ENCODE data around the gene C19orf25.

C19orf25 gene

DNA sequence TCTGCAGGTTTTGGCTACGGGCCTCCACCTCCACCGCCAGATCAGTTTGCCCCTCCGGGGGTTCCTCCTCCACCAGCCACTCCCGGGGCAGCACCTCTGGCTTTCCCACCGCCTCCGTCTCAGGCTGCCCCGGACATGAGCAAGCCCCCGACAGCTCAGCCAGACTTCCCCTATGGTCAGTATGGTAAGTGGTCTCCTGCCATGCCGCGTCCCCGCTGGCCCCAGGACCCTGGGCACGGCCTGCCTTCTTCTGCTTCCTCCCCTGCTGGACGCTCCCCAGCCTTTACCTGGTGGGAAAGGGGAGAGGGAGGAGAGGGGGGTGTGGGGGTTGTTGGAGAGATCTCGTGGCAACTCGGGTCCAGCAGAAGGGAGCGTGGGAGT, 46.5 kb downstream of the C19orf25 start:
- DNase-seq (ENCODE audit: low read depth) = no peak

DNA sequence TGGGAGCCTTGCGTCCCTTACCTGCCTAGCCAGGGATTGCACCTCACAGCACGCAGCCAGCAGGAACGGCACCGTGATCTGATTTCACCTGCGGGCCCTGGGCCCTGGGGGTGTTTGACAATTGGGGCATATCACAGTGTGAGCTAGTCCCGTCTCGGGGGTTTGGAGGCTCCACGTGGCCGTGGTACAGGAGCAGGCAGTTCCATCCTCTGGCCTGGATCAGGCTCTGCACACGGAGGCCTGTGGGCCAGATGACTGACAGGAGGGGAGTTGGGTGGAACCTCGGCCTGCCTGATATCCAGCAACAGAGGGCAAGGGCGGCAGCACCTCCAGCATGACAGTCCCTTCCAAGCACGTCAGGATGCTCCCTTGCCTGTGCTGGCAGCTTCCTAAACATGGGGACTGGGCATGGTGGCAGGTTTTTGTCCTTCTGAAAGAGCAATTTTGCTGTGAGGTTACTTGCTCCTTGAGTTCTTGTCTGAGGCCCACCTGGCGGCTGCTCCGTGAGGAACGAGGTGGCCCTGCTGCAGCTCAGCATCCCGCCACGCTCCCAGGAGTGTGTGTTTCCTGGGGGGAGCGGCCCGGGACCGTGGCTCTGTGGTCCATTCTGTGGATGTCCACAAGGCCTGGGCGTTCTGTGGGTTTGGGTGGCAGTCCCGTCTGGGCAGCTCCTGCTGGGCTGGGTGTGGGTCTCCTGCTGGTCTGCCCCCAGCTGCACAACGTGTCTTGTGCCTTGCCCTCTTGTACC, 47.1 kb downstream of the C19orf25 start:
- no peak for DNase-seq (ENCODE audit: low read depth)

DNA sequence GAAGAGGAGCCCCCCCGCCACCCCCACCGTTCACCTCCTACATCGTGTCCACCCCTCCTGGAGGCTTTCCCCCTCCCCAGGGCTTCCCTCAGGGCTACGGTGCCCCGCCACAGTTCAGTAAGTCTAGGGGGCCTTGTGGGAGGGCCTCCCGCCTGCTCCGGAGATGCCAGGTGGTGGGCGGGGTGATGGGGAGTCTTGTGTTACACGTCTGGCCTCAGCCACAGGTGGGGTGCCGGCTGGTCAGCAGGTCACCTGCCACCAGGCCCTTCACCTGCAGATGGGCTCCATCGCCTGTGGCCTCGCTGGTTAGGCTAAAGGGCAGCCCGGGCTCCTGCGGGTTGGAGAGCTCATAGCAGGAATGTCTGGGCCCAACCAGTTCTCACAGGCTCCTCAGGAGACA, 48.8 kb downstream of the C19orf25 start:
- no peak for DNase-seq (ENCODE audit: low read depth)

GRCh38 chr19:1429750-1430149, 49.3 kb downstream of the C19orf25 start:
- DNase-seq (ENCODE audit: low read depth) = no peak

DNA sequence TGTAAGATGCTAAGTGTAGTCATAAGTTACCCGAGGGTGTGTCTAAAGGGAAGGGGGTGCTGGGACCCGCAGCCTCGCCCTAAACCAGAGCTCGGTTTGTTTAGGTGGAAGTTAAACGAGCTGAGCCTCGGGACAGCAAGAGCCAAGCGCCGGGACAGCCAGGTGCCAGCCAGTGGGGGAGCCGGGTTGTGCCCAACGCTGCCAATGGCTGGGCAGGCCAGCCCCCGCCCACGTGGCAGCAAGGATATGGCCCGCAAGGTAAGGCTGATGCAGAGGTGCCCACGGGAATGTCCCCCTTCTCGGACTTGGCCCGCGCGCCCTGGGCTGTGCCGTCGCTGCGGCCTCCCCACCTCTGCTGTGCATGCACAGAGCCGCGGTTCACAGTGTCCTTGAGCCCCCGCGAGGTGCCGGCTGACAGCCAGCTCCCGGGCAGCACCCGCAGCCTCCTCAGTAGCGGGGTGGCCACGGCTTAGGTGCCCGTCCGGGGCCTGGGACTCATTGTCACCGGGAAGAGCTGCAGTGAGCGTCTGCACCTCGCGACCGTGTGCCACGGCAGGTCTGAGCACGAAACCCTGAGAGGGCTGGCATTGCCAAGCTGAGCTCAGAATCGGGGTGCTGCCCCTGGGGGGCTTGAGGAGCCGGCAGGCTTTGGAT, 50.1 kb downstream of the C19orf25 start:
- DNase-seq (ENCODE audit: low read depth) = no peak

DNA sequence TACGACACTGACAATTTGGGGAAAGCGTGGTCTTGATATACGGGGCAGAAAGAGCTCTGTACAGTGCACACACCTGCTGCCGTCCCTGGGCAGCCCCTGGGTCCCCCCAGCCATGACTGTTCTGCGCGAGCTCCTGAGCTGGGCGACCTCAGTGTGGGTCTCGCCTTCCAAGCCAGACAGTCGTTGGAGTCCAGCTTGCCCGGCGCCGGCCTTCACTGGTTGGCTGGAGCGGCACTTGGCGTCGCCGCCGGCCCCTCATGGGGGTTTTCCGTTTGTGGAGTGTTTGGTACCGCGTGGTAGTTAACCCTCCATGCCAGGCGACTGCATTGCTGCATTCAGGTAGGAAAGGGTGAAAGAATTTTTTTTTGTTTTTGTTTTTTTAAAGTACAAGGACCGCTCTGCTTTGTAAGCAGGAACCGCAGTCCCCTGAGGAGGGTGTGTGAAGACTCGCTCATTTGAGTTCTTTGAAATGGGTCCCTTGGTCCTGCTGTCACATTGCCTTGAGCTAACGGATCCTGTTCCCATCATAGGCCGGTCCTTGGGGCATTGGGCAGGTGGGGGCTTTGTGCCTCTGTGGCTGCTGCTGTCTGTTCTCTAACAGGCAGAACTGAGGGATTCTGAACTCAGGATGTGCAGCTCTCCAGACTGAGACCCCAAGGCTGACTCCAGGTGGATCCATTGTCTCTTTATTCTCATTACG, 51.6 kb downstream of the C19orf25 start:
- DNase-seq (ENCODE audit: low read depth) = no peak

- no peak for DNase-seq (ENCODE audit: low read depth)
Measured at GRCh38 chr19:1426736-1427135, 52.3 kb downstream of the C19orf25 start.

DNA sequence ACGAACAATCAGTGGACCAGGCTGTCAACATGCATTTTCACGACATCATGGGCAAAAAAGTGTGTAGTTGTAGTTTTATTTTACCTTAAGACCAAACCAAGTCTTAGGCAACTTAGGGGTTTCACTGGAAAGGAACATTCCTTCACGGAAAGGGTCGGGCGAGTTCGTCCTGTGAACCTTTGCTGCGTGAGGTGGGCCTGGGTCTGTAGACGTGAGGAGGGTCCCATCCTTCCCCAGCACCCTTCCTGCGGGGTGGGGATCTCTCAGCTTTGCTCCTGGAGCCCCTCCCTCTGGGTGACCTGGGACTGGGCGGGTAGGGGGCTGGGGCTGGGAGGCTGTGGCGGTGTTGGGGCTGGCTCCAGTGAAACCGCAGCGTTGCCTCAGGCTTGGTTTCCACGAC, 53.1 kb downstream of the C19orf25 start:
- DNase-seq (ENCODE audit: low read depth) = no peak

DNA sequence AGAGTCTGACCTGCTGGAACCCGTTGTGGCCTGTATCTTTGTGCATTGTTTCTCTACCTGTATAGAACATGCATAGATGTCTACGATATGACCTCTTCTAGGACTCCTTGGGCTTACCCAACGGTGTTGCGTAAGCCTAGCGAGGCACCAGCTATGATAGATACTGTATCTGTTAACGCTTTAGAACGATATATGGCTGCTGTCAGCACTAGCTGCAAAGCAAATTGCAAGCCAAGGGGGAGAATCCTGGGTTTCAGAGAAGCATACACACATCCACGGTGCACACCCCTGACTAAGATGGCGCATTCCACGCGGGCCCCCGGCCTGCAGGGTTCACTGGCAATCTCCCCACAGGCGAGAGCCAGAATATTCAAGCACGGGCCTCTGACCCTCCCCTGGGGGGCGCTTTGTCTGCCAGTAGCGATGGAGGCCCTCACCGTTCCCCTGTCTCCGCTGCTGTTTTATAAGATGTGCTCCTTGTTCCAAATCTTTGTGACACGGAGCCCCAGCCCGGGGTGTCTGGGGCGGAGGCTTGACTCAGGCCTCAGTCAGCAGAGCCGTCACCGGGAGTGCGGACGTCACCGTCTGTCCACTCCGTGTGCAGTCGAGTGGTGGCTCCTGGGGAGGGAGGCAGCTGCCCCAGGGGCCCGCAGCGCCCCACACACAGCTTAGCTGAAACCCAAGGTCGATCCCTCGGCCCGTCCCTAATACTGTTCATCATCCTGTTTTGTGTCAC, 53.7 kb downstream of the C19orf25 start:
- no peak for DNase-seq (ENCODE audit: low read depth)

DNA sequence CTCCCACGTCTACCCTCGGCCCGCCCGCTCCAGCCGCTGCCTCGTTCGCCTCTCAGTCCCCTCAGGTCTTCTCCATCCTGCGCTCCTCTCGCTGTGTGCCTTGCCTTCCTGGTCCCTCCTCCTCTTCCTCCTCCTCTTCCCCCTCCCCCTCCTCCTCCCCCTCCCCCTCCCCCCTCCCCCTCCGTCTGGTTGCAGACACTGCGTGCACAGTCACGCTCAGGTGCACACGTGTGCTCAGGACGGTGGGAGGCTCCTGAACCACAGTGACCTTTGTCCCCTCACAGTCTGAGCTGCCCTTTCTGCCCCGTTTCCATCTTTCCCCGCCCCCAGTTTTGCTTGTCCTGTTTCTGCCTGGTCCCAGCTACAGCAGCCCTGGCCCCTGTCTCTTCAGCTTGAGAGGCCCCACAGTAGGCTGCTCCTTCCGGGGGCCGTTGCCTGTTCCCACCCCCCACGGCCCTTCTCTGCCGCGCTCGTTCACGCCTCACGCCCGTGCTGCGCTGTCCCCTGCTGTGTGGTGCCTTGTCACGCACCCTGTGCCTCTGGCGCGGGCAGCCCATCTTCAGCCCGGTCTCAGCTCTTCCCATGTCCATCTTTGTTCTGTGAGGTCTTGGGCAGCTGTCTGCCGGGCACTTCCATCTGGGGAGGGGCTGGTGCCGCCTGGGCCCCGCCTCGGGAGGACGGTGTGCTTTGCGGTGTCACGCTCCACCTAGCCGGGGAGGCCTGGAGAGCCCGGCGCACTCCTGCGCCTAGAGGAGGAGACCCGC, 54.6 kb downstream of the C19orf25 start:
- DNase-seq (ENCODE audit: low read depth) = no peak

GRCh38 chr19:1423436-1424191, 55.4 kb downstream of the C19orf25 start:
- no peak for DNase-seq (ENCODE audit: low read depth)

Data from activated T-cell treated with anti-CD3 and anti-CD28 coated beads for 48 hours (primary cell).